Ishikawa (cell line): Measurements from ENCODE around the gene ADAMTS20.

Experiments used
- CREB1 ChIP-seq: IDR thresholded peaks from 2 replicates; pipeline ENCODE4 v1.6.1; 2012; ENCODE audit warnings: low read depth
- EP300 ChIP-seq: IDR thresholded peaks from 2 replicates; pipeline ENCODE4 v1.6.1; 2012; ENCODE audit warnings: borderline replicate concordance
- MAX ChIP-seq: IDR thresholded peaks from 2 replicates; pipeline ENCODE4 v1.6.1; 2012
- RAD21 ChIP-seq: IDR thresholded peaks from 2 replicates; pipeline ENCODE4 v1.6.1; 2012; ENCODE audit warnings: low read depth
- REST ChIP-seq: IDR thresholded peaks from 2 replicates; pipeline ENCODE4 v1.6.1; 2012; ENCODE audit warnings: low read depth, mild to moderate bottlenecking
- TAF1 ChIP-seq: IDR thresholded peaks from 2 replicates; pipeline ENCODE4 v1.6.1; 2012; ENCODE audit warnings: low read depth, mild to moderate bottlenecking
- TCF12 ChIP-seq: IDR thresholded peaks from 2 replicates; pipeline ENCODE4 v1.6.1; 2012; ENCODE audit warnings: low read depth
- USF1 ChIP-seq: IDR thresholded peaks from 2 replicates; pipeline ENCODE4 v1.6.1; 2012
- ZBTB7A ChIP-seq: IDR thresholded peaks from 2 replicates; pipeline ENCODE4 v1.6.1; 2012; ENCODE audit warnings: low read depth

- TF ChIP-seq RAD21 (no peak), REST (no peak), ZBTB7A (no peak), CREB1 (no peak), MAX (no peak), TAF1 (no peak), EP300 (no peak), USF1 (no peak), TCF12 (no peak)
These were observed 245.9 kb downstream of the ADAMTS20 start for GRCh38 chr12:43306066-43306465.
